ENCODE measurements around the gene TCEAL3. TPM values are rescaled to one million over a fixed set of nuclear protein-coding genes. Genes with fewer than 3 reads are reported as not detected.

TCEAL3 gene
- total RNA-seq, 2 donors from 2014 or later, result 4.1 to 9.1 TPM

Other genes with a start within 250 kb of the TCEAL3 start
- gene BEX3, start 231.4 kb upstream of the TCEAL3 start, total RNA-seq, result 1 to 10 TPM; 3.5 to 9.4 TPM
- under 1 TPM; 0.26 to 0.45 TPM for gene RAB40A, start 88.5 kb upstream of the TCEAL3 start, total RNA-seq
- 10 to 100 TPM in 1 of 2 donors, 1 to 10 TPM in 1; 9.9 to 14.1 TPM for gene TCEAL4, start 22.4 kb upstream of the TCEAL3 start, total RNA-seq
- gene TCEAL1, start 21.0 kb downstream of the TCEAL3 start, total RNA-seq, result 1 to 10 TPM; 6.0 to 9.3 TPM
- gene MORF4L2, start 78.7 kb downstream of the TCEAL3 start, total RNA-seq, result 100 to 1,000 TPM; 181 to 247 TPM
- not detected for gene TMEM31, start 102.9 kb downstream of the TCEAL3 start, total RNA-seq
- not detected for gene PLP1, start 168.9 kb downstream of the TCEAL3 start, total RNA-seq
- 1 to 10 TPM in 1 of 2 donors, under 1 TPM in 1; 0.86 to 1.3 TPM for gene RAB9B, start 224.3 kb downstream of the TCEAL3 start, total RNA-seq